Measurements from ENCODE around the gene UXT.

UXT gene
- total RNA-seq, result 45.3 to 66.9 (median 54.6) reads per million in 3 donors

GRCh38 chrX:47658684-47659420, at the start of gene UXT:
TSS of gene UXT (minus strand) at chrX:47659180. CDS start at chrX:47658927, 253 bp downstream.
- H3K4me3 ChIP-seq (ENCODE audit: insufficient read depth, low read depth, low read length, poor library complexity, severe bottlenecking), result peak within 1 kb of the TSS; percentile 72
- H3K27ac ChIP-seq (ENCODE audit: insufficient read depth, low read length, poor library complexity, severe bottlenecking), result peak within 1 kb of the TSS; percentile 98
- peaks cover 4% of the 10 kb centered on the region for H3K4me1 ChIP-seq (ENCODE audit: control insufficient read depth, insufficient read depth, low read length, poor library complexity, severe bottlenecking)
- peaks cover 11% of the 10 kb centered on the region for H3K36me3 ChIP-seq (ENCODE audit: control insufficient read depth, insufficient read depth, low read length)
- no peaks in the 10 kb centered on the region for H3K27me3 ChIP-seq (replicated peaks; ENCODE audit: control insufficient read depth, insufficient read depth, low read length, poor library complexity, severe bottlenecking)
- DNase-seq, result peak; percentile 88 to 92 (median 91)
- no peaks in the 10 kb centered on the region for H3K9me3 ChIP-seq (ENCODE audit: control insufficient read depth, low read length)

- Histone ChIP-seq H3K27ac (ENCODE audit: insufficient read depth, low read length, poor library complexity, severe bottlenecking) (no peak overlapping the region), H3K27me3 (replicated peaks; ENCODE audit: control insufficient read depth, insufficient read depth, low read length, poor library complexity, severe bottlenecking) (no peaks in the 10 kb centered on the region), H3K36me3 (ENCODE audit: control insufficient read depth, insufficient read depth, low read length) (no peaks in the 10 kb centered on the region), H3K9me3 (ENCODE audit: control insufficient read depth, low read length) (no peaks in the 10 kb centered on the region), H3K4me1 (ENCODE audit: control insufficient read depth, insufficient read depth, low read length, poor library complexity, severe bottlenecking) (no peaks in the 10 kb centered on the region), H3K4me3 (ENCODE audit: insufficient read depth, low read depth, low read length, poor library complexity, severe bottlenecking) (no peak overlapping the region)
- DNase-seq, result no peak
Observed at GRCh38 chrX:47707031-47707780, 48.2 kb upstream of the UXT start.

GRCh38 chrX:47706575-47706974, 47.6 kb upstream of the UXT start:
- DNase-seq, result no peak
- Histone ChIP-seq H3K27ac (ENCODE audit: insufficient read depth, low read length, poor library complexity, severe bottlenecking) (no peak overlapping the region), H3K36me3 (ENCODE audit: control insufficient read depth, insufficient read depth, low read length) (no peaks in the 10 kb centered on the region), H3K27me3 (replicated peaks; ENCODE audit: control insufficient read depth, insufficient read depth, low read length, poor library complexity, severe bottlenecking) (no peaks in the 10 kb centered on the region), H3K9me3 (ENCODE audit: control insufficient read depth, low read length) (no peaks in the 10 kb centered on the region), H3K4me3 (ENCODE audit: insufficient read depth, low read depth, low read length, poor library complexity, severe bottlenecking) (no peak overlapping the region), H3K4me1 (ENCODE audit: control insufficient read depth, insufficient read depth, low read length, poor library complexity, severe bottlenecking) (no peaks in the 10 kb centered on the region)

GRCh38 chrX:47704736-47705135, 45.8 kb upstream of the UXT start:
- Histone ChIP-seq H3K4me3 (ENCODE audit: insufficient read depth, low read depth, low read length, poor library complexity, severe bottlenecking) (no peak overlapping the region), H3K27me3 (replicated peaks; ENCODE audit: control insufficient read depth, insufficient read depth, low read length, poor library complexity, severe bottlenecking) (no peaks in the 10 kb centered on the region), H3K36me3 (ENCODE audit: control insufficient read depth, insufficient read depth, low read length) (no peaks in the 10 kb centered on the region), H3K9me3 (ENCODE audit: control insufficient read depth, low read length) (no peaks in the 10 kb centered on the region), H3K4me1 (ENCODE audit: control insufficient read depth, insufficient read depth, low read length, poor library complexity, severe bottlenecking) (no peaks in the 10 kb centered on the region), H3K27ac (ENCODE audit: insufficient read depth, low read length, poor library complexity, severe bottlenecking) (no peak overlapping the region)
- no peak for DNase-seq

- H3K27ac ChIP-seq (ENCODE audit: insufficient read depth, low read length, poor library complexity, severe bottlenecking), result no peak overlapping the region
- no peaks in the 10 kb centered on the region for H3K36me3 ChIP-seq (ENCODE audit: control insufficient read depth, insufficient read depth, low read length)
- no peak overlapping the region for H3K4me3 ChIP-seq (ENCODE audit: insufficient read depth, low read depth, low read length, poor library complexity, severe bottlenecking)
- no peaks in the 10 kb centered on the region for H3K4me1 ChIP-seq (ENCODE audit: control insufficient read depth, insufficient read depth, low read length, poor library complexity, severe bottlenecking)
- H3K27me3 ChIP-seq (replicated peaks; ENCODE audit: control insufficient read depth, insufficient read depth, low read length, poor library complexity, severe bottlenecking), result no peaks in the 10 kb centered on the region
- H3K9me3 ChIP-seq (ENCODE audit: control insufficient read depth, low read length), result no peaks in the 10 kb centered on the region
- no peak for DNase-seq
Observed at GRCh38 chrX:47697181-47697580, 38.2 kb upstream of the UXT start.

GRCh38 chrX:47690175-47690574, 31.2 kb upstream of the UXT start:
- H3K27ac ChIP-seq (ENCODE audit: insufficient read depth, low read length, poor library complexity, severe bottlenecking), result no peak overlapping the region
- H3K4me3 ChIP-seq (ENCODE audit: insufficient read depth, low read depth, low read length, poor library complexity, severe bottlenecking), result no peak overlapping the region
- H3K9me3 ChIP-seq (ENCODE audit: control insufficient read depth, low read length), result no peaks in the 10 kb centered on the region
- no peak for DNase-seq
- no peaks in the 10 kb centered on the region for H3K36me3 ChIP-seq (ENCODE audit: control insufficient read depth, insufficient read depth, low read length)
- H3K4me1 ChIP-seq (ENCODE audit: control insufficient read depth, insufficient read depth, low read length, poor library complexity, severe bottlenecking), result no peaks in the 10 kb centered on the region
- H3K27me3 ChIP-seq (replicated peaks; ENCODE audit: control insufficient read depth, insufficient read depth, low read length, poor library complexity, severe bottlenecking), result no peaks in the 10 kb centered on the region

- no peaks in the 10 kb centered on the region for H3K36me3 ChIP-seq (ENCODE audit: control insufficient read depth, insufficient read depth, low read length)
- no peak overlapping the region for H3K4me3 ChIP-seq (ENCODE audit: insufficient read depth, low read depth, low read length, poor library complexity, severe bottlenecking)
- no peaks in the 10 kb centered on the region for H3K9me3 ChIP-seq (ENCODE audit: control insufficient read depth, low read length)
- no peaks in the 10 kb centered on the region for H3K27me3 ChIP-seq (replicated peaks; ENCODE audit: control insufficient read depth, insufficient read depth, low read length, poor library complexity, severe bottlenecking)
- no peak for DNase-seq
- no peak overlapping the region for H3K27ac ChIP-seq (ENCODE audit: insufficient read depth, low read length, poor library complexity, severe bottlenecking)
- no peaks in the 10 kb centered on the region for H3K4me1 ChIP-seq (ENCODE audit: control insufficient read depth, insufficient read depth, low read length, poor library complexity, severe bottlenecking)
Observed at GRCh38 chrX:47687263-47687662, 28.3 kb upstream of the UXT start.

- no peaks in the 10 kb centered on the region for H3K36me3 ChIP-seq (ENCODE audit: control insufficient read depth, insufficient read depth, low read length)
Observed at GRCh38 chrX:47683829-47684205, 24.8 kb upstream of the UXT start.

GRCh38 chrX:47683184-47683828, 24.3 kb upstream of the UXT start:
- no peak overlapping the region for H3K27ac ChIP-seq (ENCODE audit: insufficient read depth, low read length, poor library complexity, severe bottlenecking)
- no peak overlapping the region for H3K4me3 ChIP-seq (ENCODE audit: insufficient read depth, low read depth, low read length, poor library complexity, severe bottlenecking)
- no peaks in the 10 kb centered on the region for H3K9me3 ChIP-seq (ENCODE audit: control insufficient read depth, low read length)
- H3K27me3 ChIP-seq (replicated peaks; ENCODE audit: control insufficient read depth, insufficient read depth, low read length, poor library complexity, severe bottlenecking), result no peaks in the 10 kb centered on the region
- DNase-seq, result no peak
- H3K36me3 ChIP-seq (ENCODE audit: control insufficient read depth, insufficient read depth, low read length), result no peaks in the 10 kb centered on the region
- H3K4me1 ChIP-seq (ENCODE audit: control insufficient read depth, insufficient read depth, low read length, poor library complexity, severe bottlenecking), result no peaks in the 10 kb centered on the region

More at GRCh38 chrX:47683829-47684205, 24.8 kb upstream of the UXT start:
- no peak overlapping the region for H3K27ac ChIP-seq (ENCODE audit: insufficient read depth, low read length, poor library complexity, severe bottlenecking)
- DNase-seq, result no peak
- H3K4me1 ChIP-seq (ENCODE audit: control insufficient read depth, insufficient read depth, low read length, poor library complexity, severe bottlenecking), result no peaks in the 10 kb centered on the region
- H3K4me3 ChIP-seq (ENCODE audit: insufficient read depth, low read depth, low read length, poor library complexity, severe bottlenecking), result no peak overlapping the region
- H3K27me3 ChIP-seq (replicated peaks; ENCODE audit: control insufficient read depth, insufficient read depth, low read length, poor library complexity, severe bottlenecking), result no peaks in the 10 kb centered on the region
- no peaks in the 10 kb centered on the region for H3K9me3 ChIP-seq (ENCODE audit: control insufficient read depth, low read length)

All from effector memory CD4-positive, alpha-beta T cell (primary cell).